GM19193 (cell line): ENCODE data around the gene VPS13D.

Experiments
- POLR2A ChIP-seq: IDR thresholded peaks from 4 replicates; pipeline ENCODE4 v1.6.1; 2011; ENCODE audit not compliant: insufficient read depth, insufficient read length; ENCODE audit errors: extremely low read depth

Gene VPS13D

GRCh38 chr1:12479311-12479710 is 249.5 kb downstream of the VPS13D start:
- TF ChIP-seq POLR2A = no peak

- no peak for TF ChIP-seq POLR2A
Measured at GRCh38 chr1:12480041-12480440, 250.2 kb downstream of the VPS13D start.

DNA sequence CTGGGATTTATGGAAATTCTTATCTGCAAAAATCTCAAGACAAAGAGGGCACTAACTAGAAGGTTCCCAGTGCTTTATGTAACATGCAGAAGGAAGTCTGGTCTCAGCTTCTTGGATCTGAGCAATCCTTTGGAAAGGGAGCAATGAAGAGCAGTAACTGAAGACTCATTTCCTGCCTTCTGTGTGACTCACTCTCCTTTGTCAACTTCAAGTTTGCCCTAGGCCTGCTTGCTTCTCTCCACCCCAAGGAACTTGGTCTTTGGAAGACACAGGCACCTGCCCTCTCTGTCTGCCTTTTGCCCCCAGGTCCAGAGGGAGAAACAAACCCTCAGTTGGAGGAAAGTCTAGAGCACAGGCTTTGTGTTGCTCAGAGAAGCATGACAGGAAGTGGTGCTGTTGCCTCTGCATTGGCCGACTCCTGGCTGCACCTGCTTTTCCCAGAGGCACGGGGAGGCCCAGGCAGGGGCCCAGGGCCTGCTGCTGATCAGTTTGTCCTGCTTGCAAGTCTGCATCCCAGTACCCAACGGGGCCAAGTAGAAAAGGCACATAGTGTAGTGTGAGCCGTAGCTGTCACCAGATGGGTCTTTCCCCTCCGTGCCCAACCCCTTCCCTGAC is 251.0 kb downstream of the VPS13D start:
- TF ChIP-seq POLR2A = no peak

DNA sequence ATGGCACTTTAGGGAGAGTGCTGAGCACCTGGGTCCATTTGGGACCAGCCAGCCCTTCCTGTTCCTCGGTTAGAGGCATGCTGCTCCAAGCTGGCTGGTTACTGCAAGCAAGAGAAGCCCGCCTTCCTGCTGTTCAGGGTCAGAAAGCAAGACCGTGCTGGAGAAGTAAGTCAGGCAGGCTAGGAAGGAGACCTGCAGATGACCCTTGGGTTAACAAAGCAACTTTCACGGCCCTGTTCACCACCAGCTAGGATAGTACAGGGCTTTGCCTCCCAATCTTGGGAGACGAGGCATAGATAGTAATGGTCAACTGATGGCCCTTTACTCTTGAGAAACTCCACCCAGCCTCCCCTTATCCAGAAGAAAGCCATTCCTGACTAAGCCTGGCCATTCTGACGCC is 252.1 kb downstream of the VPS13D start:
- no peak for TF ChIP-seq POLR2A

- TF ChIP-seq POLR2A = no peak
Measured at GRCh38 chr1:12482988-12483387, 253.2 kb downstream of the VPS13D start.

GRCh38 chr1:12485231-12486058 is 255.6 kb downstream of the VPS13D start:
- TF ChIP-seq POLR2A = no peak

- TF ChIP-seq POLR2A = no peak
Measured at GRCh38 chr1:12486059-12486341, 256.2 kb downstream of the VPS13D start.

DNA sequence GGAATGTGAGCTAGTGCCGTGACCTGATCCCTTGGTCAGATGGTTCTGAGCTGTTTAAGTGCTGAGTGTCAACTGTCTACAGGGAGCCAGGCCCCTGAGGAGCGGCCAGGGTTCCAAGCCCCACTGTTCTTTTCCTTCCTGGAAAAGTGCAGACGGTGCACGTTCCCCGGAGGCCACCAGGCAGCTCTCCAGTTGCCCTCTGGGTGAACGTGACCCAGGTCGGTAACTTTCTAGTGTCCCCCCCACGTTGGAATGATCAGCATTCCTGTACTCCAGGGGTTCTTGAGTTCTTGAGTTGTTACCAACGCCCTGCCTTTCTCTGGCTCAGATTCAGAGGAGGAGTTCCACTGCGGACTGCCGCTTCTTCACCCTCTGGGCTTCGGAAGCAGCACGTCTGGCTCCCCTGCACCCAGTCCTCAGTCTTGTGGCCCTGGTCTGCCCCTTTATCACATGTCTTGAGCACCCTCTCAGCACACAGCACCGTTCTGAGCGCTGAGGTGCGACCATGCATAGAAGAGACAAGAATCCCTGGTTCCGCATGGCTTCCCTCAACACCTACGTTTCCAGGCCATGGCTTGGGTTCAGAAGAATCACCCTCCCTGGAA is 256.7 kb downstream of the VPS13D start:
- no peak for TF ChIP-seq POLR2A

- no peak for TF ChIP-seq POLR2A
Measured at GRCh38 chr1:12487520-12487919, 257.7 kb downstream of the VPS13D start.

DNA sequence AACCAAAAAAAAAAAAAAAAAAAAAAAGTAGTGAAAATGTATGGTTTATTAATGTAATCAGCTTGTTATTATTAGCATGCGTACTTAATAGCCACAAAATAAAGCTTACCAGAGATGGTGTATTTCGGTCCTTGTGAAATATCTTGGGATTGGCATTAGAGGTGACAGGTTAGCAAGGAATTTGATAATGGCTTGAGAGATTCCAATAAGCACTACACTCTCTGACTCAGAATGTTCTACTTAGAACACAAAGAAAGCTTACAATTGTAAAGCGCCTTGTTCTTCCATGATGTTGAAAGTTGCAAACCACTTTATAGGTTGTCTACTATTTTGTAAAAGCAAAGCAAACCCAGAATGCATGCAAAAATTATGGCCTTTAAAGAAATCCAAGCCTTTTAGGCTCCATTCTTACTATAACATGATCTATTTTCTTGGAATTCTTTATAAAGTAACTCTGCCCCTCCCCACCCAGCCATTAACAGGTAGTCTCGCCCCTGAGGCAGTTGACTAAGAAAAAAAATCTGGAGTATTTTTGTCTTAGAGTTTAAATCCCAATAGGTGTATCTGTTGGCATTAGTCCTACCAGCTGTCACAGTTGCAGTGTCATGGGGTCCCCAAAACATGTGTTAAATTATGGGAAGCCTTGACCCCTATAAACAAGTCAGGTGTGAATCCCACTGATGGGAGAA is 259.0 kb downstream of the VPS13D start:
- TF ChIP-seq POLR2A = no peak

- no peak for TF ChIP-seq POLR2A
Measured at GRCh38 chr1:12490532-12491142, 260.8 kb downstream of the VPS13D start.

DNA sequence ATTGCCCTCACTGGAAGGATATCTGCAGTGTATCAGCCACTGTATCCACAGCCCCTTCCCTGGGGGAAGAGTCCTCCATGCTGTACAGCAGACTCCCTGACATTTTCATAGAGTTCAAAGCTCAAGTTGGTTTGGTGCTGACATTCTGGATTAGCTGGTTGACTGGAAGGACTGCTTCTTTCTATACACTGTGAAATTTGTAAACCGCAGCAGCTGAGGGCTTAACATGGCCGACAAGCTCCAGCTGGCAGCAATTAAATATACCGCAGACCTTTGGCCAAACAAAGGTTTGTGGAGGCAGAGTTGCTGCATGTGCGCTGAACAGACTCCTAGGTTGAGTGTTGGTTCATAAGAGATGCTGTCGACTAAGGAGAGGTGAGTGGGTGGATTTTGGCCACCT is 261.8 kb downstream of the VPS13D start:
- TF ChIP-seq POLR2A = no peak

DNA sequence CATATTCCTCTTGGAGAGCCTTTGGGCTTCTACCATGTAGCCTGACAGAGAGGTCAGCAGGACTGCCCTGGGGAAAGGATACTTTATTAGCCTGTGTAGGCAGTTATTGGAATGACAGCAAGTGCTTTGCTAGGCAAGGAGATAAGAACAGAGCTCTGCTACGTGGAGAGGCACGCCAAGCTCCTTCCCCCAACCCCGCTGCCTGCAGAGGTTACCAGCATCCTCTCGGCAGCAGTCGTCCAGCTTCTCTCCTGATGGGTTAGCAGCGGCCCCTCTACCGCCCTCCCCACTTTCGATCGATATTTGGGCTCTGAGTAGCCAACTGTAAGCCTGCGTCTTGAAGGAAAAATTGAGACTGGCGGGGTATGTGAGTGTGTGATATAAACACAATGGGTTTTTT is 265.9 kb downstream of the VPS13D start:
- no peak for TF ChIP-seq POLR2A

DNA sequence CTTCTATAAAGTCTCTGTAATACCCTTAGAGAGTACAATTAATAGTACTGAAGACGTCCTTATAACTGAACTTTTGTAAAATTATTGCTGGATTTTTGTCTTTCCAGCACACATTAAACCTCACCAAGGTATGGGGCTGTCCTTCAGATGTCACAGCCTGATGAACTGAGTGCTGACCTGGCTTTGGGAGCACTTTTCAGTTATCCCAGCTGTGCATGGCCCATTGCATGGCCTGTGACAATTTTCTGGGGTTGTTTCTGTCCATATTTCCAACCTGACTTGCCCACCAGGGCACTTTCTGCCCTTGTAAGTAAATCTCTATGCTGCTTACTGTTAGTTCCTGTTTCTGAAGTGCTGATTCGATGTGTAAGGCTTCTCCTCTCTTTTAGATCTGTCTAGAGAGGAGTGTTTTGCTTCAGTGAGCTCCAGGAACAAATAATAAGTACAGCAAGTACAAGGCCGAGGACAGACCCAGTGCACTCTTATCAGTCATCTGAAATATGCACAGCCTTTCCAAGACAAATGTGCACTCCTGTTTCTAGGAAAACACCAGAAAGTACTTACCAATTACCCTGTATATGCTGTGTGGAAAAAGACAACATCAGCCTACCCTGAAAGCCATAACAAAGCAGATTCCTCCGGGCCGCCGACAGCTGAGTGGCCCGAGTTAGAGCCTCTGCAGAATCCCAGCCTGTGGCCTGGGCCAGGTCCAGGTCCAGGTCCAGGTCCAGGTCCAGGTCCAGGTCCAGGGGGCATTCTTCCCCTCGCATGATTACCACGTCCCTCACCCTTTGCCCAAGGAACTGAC is 266.5 kb downstream of the VPS13D start:
- no peak for TF ChIP-seq POLR2A
